GM12872 (cell line): Measurements from ENCODE around the gene LYPD6B.

Experiments
- CTCF ChIP-seq: IDR thresholded peaks from 3 replicates; pipeline ENCODE4 v1.5.1; 2011; ENCODE audit warnings: low read depth, mild to moderate bottlenecking, low read length, moderate library complexity; ENCODE audit not compliant: insufficient read depth

LYPD6B gene

DNA sequence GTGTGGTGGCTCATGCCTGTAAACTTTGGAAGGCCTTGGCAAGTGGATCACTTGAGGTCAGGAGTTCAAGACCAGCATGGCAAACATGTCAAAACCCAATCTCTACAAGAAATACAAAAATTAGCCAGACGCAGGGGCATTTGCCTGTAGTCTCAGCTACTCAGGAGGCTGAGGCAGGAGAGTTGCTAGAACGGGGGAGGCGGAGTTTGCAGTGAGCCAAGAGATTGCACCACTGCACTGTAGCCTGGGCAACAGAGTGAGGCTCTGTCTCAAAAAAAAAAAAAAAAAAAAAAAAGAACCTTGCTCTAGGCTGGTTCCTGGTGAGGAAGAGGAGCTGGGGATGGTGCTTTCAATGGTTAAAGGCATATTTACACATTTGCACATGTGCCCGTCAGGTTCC, 129.4 kb downstream of the LYPD6B start:
- no peak for TF ChIP-seq CTCF

DNA sequence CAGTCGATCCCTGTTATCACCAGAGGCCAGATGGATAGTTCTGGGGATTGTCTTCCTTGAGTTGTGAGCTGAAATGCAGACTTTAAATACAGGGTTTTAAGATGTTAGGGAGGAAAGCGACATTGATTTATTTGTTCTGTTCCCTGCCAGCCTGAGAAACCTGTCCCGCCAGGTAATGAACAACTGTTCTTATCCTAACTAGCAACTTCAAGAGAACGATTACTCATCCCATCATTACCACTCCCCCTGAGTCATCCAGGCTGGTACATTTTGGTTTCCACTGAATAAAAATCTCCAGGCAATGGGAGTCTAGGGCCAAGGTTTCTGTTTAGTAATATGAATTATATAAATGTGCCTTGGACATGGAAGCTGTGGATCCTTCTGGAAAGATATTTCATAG, 131.2 kb downstream of the LYPD6B start:
- no peak for TF ChIP-seq CTCF

- TF ChIP-seq CTCF = no peak
These were observed 131.7 kb downstream of the LYPD6B start for GRCh38 chr2:149170156-149170555.

DNA sequence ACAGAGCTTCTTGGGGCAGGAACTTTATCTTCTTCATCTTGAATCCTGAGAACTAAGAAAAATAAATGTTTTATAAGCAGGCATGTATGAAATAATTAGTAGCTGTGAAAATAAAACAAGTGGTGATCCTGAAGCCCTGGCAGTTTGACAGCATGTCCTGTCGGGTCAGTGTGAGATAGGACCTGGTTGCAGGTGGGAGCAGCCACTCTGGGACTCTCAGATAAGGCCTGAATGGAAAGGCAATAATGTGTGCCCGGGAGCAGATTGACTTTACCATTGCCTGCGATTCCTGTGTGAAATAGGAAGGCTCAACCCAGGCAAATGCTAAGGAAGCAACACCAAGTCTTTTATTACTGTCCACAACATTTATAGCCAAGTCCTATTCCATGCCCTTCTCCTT, 132.4 kb downstream of the LYPD6B start:
- no peak for TF ChIP-seq CTCF

- no peak for TF ChIP-seq CTCF
These were observed 134.7 kb downstream of the LYPD6B start for GRCh38 chr2:149173220-149173619.

- no peak for TF ChIP-seq CTCF
These were observed 137.5 kb downstream of the LYPD6B start for GRCh38 chr2:149175956-149176355.

DNA sequence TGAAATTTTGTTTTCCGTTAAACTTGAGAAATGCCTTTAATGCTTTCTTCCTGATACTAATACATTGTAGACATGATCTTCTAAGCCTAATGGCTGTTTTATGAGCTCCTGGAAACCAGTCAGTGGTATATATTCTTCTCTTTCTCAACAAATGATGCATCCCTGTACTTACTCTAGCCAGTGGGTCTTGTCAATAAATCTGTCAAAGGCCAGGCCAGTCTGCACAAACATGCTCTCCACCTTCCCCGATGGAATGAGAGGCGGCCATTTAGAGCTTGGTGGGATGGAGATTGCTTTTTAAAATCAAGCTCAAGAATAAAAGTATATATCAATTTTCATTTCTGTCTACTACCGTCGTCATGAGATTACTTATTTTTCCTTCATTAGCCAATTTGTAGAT, 140.1 kb downstream of the LYPD6B start:
- no peak for TF ChIP-seq CTCF

- no peak for TF ChIP-seq CTCF
These were observed 141.9 kb downstream of the LYPD6B start for GRCh38 chr2:149180226-149180875.
